ENCODE data around the gene PAM.
"Not testable (repeated sequence)": the region's sequence is repeated elsewhere in the genome, so short reads cannot be mapped to it uniquely, and the experiment has no call there.

Gene PAM

GRCh38 chr5:102773133-102773532 lies 18.0 kb downstream of the PAM start:
- TF ChIP-seq ZNF70 (CRISPR knock-in tag; IDR thresholded peaks at IDR 0.05) = no peak
- TF ChIP-seq ZC3H10 (CRISPR knock-in tag; IDR thresholded peaks at IDR 0.05) = no peak
- no peak for TF ChIP-seq ZFP3 (CRISPR knock-in tag; IDR thresholded peaks at IDR 0.05)
- no peak for TF ChIP-seq ISL1 (CRISPR knock-in tag; IDR thresholded peaks at IDR 0.05)
- no peak for TF ChIP-seq ESRRG (CRISPR knock-in tag; IDR thresholded peaks at IDR 0.05)
- TF ChIP-seq ZNF565 (CRISPR knock-in tag; conservative IDR thresholded peaks at IDR 0.05; ENCODE audit: low read depth) = no peak
- TF ChIP-seq TSHZ2 (CRISPR knock-in tag; IDR thresholded peaks at IDR 0.05) = no peak
- no peak for TF ChIP-seq ZFP30 (CRISPR knock-in tag; IDR thresholded peaks at IDR 0.05)
- ATAC-seq = no peak

GRCh38 chr5:102775756-102776155 lies 20.7 kb downstream of the PAM start:
- ATAC-seq = not testable (repeated sequence)

GRCh38 chr5:102777099-102777498 lies 22.0 kb downstream of the PAM start:
- no peak for ATAC-seq
- no peak for TF ChIP-seq CSRNP3 (CRISPR knock-in tag; IDR thresholded peaks at IDR 0.05)
- TF ChIP-seq PATZ1 (CRISPR knock-in tag; IDR thresholded peaks at IDR 0.05; ENCODE audit: borderline replicate concordance) = no peak
- no peak for TF ChIP-seq ZNF8 (CRISPR knock-in tag; IDR thresholded peaks at IDR 0.05)
- no peak for TF ChIP-seq SNAI2 (CRISPR knock-in tag; IDR thresholded peaks at IDR 0.05)
- no peak for TF ChIP-seq ZNF70 (CRISPR knock-in tag; IDR thresholded peaks at IDR 0.05)
- no peak for TF ChIP-seq TOX (CRISPR knock-in tag; IDR thresholded peaks at IDR 0.05; ENCODE audit: borderline replicate concordance)
- TF ChIP-seq ZC3H10 (CRISPR knock-in tag; IDR thresholded peaks at IDR 0.05) = no peak
- TF ChIP-seq ZFP3 (CRISPR knock-in tag; IDR thresholded peaks at IDR 0.05) = no peak
- TF ChIP-seq ARNTL (CRISPR knock-in tag; IDR thresholded peaks at IDR 0.05; ENCODE audit: borderline replicate concordance, low read depth) = no peak
- TF ChIP-seq PPARA (CRISPR knock-in tag; IDR thresholded peaks at IDR 0.05; ENCODE audit: borderline replicate concordance) = no peak
- no peak for TF ChIP-seq ISL1 (CRISPR knock-in tag; IDR thresholded peaks at IDR 0.05)
- no peak for TF ChIP-seq CSDC2 (CRISPR knock-in tag; IDR thresholded peaks at IDR 0.05)
- TF ChIP-seq TSHZ2 (CRISPR knock-in tag; IDR thresholded peaks at IDR 0.05) = no peak
- no peak for TF ChIP-seq POU6F1 (CRISPR knock-in tag; IDR thresholded peaks at IDR 0.05; ENCODE audit: borderline replicate concordance, low read depth)
- TF ChIP-seq TCF4 (CRISPR knock-in tag; IDR thresholded peaks at IDR 0.05; ENCODE audit: borderline replicate concordance) = no peak
- TF ChIP-seq RARB (CRISPR knock-in tag; IDR thresholded peaks at IDR 0.05) = no peak
- TF ChIP-seq ZFP30 (CRISPR knock-in tag; IDR thresholded peaks at IDR 0.05) = no peak
- no peak for TF ChIP-seq ZNF565 (CRISPR knock-in tag; conservative IDR thresholded peaks at IDR 0.05; ENCODE audit: low read depth)
- no peak for TF ChIP-seq OSR1 (CRISPR knock-in tag; IDR thresholded peaks at IDR 0.05)

All from SK-N-SH treated with all-trans-retinoic acid at 6 μM for 48 hours (cell line).